ENCODE results near the gene AOC1.

Gene AOC1

DNA sequence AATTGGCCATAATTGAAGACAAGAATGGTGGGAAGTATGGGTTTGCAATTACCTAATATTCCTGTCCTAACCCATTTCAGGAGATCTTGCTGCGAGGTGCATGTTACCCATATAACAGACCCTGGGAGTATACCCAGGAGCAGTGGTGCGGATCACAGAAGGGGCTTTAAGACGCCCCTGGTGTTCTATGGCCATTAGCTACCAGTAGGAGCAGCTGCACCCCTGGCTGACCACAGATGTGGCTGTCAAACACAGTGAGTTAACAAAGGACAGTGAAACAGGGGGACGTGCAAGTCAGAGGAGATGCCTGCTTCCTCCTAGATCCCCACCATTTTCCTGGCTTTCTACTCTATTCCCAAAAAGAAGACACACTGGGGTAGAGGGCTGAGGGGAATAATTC lies 25.2 kb downstream of the AOC1 start:
- no peak overlapping the region for H3K4me3 ChIP-seq (ENCODE audit: low read depth, low read length)
- no peak overlapping the region for H3K4me2 ChIP-seq (ENCODE audit: low read length)
- no peak overlapping the region for H2AFZ ChIP-seq
- H3K9ac ChIP-seq: no peak overlapping the region
- H3K9me3 ChIP-seq (ENCODE audit: control insufficient read depth, low read length): no peaks in the 10 kb centered on the region
- H3K36me3 ChIP-seq (ENCODE audit: control insufficient read depth, insufficient read depth, low read length): no peaks in the 10 kb centered on the region
- TF ChIP-seq, protein P1, sequence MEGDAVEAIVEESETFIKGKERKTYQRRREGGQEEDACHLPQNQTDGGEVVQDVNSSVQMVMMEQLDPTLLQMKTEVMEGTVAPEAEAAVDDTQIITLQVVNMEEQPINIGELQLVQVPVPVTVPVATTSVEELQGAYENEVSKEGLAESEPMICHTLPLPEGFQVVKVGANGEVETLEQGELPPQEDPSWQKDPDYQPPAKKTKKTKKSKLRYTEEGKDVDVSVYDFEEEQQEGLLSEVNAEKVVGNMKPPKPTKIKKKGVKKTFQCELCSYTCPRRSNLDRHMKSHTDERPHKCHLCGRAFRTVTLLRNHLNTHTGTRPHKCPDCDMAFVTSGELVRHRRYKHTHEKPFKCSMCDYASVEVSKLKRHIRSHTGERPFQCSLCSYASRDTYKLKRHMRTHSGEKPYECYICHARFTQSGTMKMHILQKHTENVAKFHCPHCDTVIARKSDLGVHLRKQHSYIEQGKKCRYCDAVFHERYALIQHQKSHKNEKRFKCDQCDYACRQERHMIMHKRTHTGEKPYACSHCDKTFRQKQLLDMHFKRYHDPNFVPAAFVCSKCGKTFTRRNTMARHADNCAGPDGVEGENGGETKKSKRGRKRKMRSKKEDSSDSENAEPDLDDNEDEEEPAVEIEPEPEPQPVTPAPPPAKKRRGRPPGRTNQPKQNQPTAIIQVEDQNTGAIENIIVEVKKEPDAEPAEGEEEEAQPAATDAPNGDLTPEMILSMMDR (IDR thresholded peaks at IDR 0.05): no peak
- no peaks in the 10 kb centered on the region for H3K79me2 ChIP-seq
- no peaks in the 10 kb centered on the region for H3K27me3 ChIP-seq (ENCODE audit: control insufficient read depth, insufficient read depth, low read length)
- H3K27ac ChIP-seq: no peak overlapping the region
- no peaks in the 10 kb centered on the region for H3K4me1 ChIP-seq

DNA sequence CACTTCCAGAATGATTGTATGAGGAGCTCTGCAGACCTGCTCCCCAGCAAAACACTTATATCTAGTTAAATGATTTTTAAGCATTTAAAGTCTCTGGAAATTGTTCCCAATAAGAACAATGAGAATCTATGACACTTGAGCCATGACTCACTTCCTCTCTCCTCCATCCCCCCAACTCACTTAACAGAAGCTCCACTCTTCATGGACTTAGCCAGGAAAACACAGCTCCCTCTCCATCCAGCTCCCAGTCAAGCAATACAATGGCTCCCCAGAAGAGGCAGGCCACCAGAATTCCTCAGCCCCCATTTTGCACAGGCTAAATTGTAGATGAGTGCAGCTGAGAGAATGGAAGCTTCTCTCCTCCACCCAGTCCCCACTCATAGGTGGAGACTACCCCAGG lies 27.0 kb downstream of the AOC1 start:
- Histone ChIP-seq H3K4me2 (ENCODE audit: low read length) (no peak overlapping the region), H3K27ac (no peak overlapping the region), H3K9me3 (ENCODE audit: control insufficient read depth, low read length) (no peaks in the 10 kb centered on the region), H3K9ac (no peak overlapping the region), H3K36me3 (ENCODE audit: control insufficient read depth, insufficient read depth, low read length) (no peaks in the 10 kb centered on the region), H3K79me2 (no peaks in the 10 kb centered on the region), H3K4me1 (no peaks in the 10 kb centered on the region), H3K4me3 (ENCODE audit: low read depth, low read length) (no peak overlapping the region), H3K27me3 (ENCODE audit: control insufficient read depth, insufficient read depth, low read length) (no peaks in the 10 kb centered on the region), H2AFZ (no peak overlapping the region)
- TF ChIP-seq, protein P1 (IDR thresholded peaks at IDR 0.05): no peak

- no peaks in the 10 kb centered on the region for H3K27me3 ChIP-seq (ENCODE audit: control insufficient read depth, insufficient read depth, low read length)
- TF ChIP-seq, protein P1 (IDR thresholded peaks at IDR 0.05): no peak
- no peak overlapping the region for H3K27ac ChIP-seq
- no peak overlapping the region for H3K4me2 ChIP-seq (ENCODE audit: low read length)
- H3K9ac ChIP-seq: no peak overlapping the region
- no peaks in the 10 kb centered on the region for H3K36me3 ChIP-seq (ENCODE audit: control insufficient read depth, insufficient read depth, low read length)
- no peaks in the 10 kb centered on the region for H3K4me1 ChIP-seq
- no peak overlapping the region for H3K4me3 ChIP-seq (ENCODE audit: low read depth, low read length)
- no peaks in the 10 kb centered on the region for H3K79me2 ChIP-seq
- H2AFZ ChIP-seq: no peak overlapping the region
- no peaks in the 10 kb centered on the region for H3K9me3 ChIP-seq (ENCODE audit: control insufficient read depth, low read length)
Observed at GRCh38 chr7:150881189-150881588, 28.9 kb downstream of the AOC1 start.

DNA sequence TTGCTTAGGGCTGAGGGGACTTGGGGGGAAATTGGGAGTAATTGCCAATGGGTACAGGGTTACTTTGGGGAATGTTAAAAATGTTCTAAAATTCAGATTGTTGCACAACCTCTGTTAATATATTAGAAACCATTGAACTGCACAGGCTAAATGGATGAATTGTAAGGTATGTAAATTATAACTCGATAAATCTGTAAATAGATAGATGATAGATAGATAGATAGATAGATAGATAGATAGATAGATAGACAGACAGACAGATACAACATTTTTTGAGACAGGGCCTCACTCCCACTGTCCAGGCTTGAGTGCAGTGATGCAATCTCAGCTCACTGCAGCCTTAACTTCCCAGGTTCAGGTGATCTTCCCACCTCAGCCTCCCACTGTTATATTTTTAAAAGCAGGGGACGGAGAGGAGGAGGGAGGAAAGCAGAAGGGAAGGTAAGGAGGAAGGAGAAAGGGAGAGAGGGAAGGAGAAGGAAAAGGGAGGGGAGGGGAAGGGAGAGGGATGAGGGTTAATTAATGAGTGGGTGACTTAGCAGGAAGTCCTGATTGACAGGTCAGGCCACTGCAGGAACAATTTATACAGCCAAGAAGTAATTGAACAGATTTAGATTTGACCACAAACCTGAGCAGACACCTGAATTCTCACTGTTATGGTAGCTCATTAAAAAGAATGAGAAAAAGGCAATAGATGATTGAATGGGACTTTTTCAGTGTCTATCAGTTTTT lies 38.7 kb downstream of the AOC1 start:
- H3K36me3 ChIP-seq (ENCODE audit: control insufficient read depth, insufficient read depth, low read length): no peaks in the 10 kb centered on the region

More for the DNA sequence above, 38.7 kb downstream of the AOC1 start:
- H3K9me3 ChIP-seq (ENCODE audit: control insufficient read depth, low read length): no peaks in the 10 kb centered on the region
- H3K4me3 ChIP-seq (ENCODE audit: low read depth, low read length): no peak overlapping the region
- no peaks in the 10 kb centered on the region for H3K79me2 ChIP-seq
- no peaks in the 10 kb centered on the region for H3K4me1 ChIP-seq
- no peak overlapping the region for H3K4me2 ChIP-seq (ENCODE audit: low read length)
- H2AFZ ChIP-seq: no peak overlapping the region
- TF ChIP-seq, protein P1 (IDR thresholded peaks at IDR 0.05): no peak
- no peaks in the 10 kb centered on the region for H3K27me3 ChIP-seq (ENCODE audit: control insufficient read depth, insufficient read depth, low read length)
- no peak overlapping the region for H3K9ac ChIP-seq
- no peak overlapping the region for H3K27ac ChIP-seq
